AG20443 (cell line): ENCODE results near the gene MMP17.
"Not testable (repeated sequence)": the region's sequence is repeated elsewhere in the genome, so short reads cannot be mapped to it uniquely, and the experiment has no call there.

Source experiments
- DNase-seq: peaks from one replicate; pipeline ENCODE4 v3.0.0; 2012; ENCODE audit warnings: low spot score, mixed read lengths

MMP17 gene

DNA sequence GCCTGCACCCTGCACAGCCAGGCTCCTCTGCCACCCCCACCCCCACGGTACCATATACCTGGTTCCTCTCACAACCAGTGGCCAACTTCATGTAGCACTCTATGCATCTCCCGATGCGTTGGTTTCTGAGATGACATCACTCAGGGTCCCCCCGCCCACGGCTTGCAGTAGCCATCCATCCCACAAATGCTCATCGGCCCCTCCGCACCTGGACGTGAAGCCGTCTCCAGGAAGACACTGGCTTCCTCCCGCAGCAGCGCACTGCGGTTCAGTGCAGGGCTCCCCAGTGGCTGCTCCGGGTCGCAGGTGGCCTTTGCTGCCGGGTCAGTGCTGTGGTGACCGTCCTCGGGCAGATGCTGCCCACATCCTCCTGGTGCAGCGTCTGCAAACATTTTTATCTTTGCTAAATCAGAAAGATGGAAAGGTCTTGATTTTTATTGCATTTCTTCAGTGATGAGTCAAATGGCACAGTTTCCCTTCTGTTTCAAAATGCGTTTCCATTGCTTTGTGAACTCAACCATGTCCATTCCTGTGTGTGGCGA, 27.5 kb upstream of the MMP17 start:
- DNase-seq, result no peak

- no peak for DNase-seq
Observed at GRCh38 chr12:131801254-131801866, 26.8 kb upstream of the MMP17 start.

GRCh38 chr12:131803961-131804521, 24.2 kb upstream of the MMP17 start:
- peak; percentile 79 for DNase-seq

- no peak for DNase-seq
Observed at GRCh38 chr12:131805421-131805820, 22.8 kb upstream of the MMP17 start.

GRCh38 chr12:131806674-131807073, 21.5 kb upstream of the MMP17 start:
- DNase-seq, result no peak

- DNase-seq, result peak; percentile 79
Observed at GRCh38 chr12:131808744-131809371, 19.3 kb upstream of the MMP17 start.

DNA sequence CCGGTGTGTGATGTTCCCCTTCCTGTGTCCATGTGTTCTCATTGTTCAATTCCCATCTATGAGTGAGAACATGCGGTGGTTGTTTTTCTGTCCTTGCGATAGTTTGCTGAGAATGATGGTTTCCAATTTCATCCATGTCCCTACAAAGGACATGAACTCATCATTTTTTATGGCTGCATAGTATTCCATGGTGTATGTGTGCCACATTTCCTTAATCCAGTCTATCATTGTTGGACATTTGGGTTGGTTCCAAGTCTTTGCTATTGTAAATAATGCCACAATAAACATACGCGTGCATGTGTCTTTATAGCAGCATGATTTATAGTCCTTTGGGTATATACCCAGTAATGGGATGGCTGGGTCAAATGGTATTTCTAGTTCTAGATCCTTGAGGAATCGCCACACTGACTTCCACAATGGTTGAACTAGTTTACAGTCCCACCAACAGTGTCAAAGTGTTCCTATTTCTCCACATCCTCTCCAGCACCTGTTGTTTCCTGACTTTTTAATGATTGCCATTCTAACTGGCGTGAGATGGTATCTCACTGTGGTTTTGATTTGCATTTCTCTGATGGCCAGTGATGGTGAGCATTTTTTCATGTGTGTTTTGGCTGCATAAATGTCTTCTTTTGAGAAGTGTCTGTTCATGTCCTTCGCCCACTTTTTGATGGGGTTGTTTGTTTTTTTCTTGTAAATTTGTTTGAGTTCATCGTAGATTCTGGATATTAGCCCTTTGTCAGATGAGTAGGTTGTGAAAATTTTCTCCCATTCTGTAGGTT, 18.5 kb upstream of the MMP17 start:
- not testable (repeated sequence) for DNase-seq

- no peak for DNase-seq
Observed at GRCh38 chr12:131810726-131811125, 17.5 kb upstream of the MMP17 start.

- no peak for DNase-seq
Observed at GRCh38 chr12:131815131-131815530, 13.1 kb upstream of the MMP17 start.

GRCh38 chr12:131816495-131816894, 11.7 kb upstream of the MMP17 start:
- DNase-seq, result peak; percentile 35

DNA sequence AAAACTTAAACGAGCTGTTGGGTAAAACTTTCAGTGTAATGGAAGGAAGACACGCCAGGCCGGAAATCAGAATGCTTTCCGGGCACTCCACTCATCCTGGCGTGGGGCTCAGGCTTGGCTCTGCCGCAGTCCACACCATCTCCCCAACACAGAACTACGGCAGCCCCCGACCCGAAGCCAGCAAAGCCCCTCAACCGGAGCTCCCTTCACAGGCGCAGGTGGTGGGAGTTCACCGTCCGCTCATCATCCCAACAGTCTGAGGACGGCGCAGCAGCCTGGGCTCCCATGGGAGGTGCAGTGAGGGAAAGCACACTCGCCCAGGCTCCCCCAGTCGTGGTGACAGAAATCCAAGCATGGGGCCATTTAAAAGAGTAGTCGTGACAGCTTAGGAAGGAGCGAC, 11.0 kb upstream of the MMP17 start:
- DNase-seq, result no peak

GRCh38 chr12:131818821-131819585, 9.2 kb upstream of the MMP17 start:
- DNase-seq, result peak; percentile 53

DNA sequence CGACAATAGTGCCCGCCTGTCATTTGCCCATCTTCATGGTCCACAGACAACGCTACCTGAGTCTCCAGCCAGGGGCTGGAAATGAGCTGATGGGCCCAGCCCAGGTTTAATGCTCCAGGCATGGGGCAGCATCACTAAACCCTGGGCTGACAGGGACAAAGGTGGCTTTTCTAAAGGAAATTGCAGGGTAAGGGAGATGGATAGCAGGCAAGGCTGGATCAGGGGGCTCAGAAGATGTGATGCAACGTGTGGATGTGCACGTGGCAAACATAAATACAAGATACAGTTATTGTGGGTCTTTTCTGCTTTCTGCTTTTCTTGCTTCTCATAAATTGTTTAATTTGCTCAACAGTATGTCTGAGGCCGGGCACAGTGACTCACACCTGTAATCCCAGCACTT, 3.7 kb upstream of the MMP17 start:
- no peak for DNase-seq

DNA sequence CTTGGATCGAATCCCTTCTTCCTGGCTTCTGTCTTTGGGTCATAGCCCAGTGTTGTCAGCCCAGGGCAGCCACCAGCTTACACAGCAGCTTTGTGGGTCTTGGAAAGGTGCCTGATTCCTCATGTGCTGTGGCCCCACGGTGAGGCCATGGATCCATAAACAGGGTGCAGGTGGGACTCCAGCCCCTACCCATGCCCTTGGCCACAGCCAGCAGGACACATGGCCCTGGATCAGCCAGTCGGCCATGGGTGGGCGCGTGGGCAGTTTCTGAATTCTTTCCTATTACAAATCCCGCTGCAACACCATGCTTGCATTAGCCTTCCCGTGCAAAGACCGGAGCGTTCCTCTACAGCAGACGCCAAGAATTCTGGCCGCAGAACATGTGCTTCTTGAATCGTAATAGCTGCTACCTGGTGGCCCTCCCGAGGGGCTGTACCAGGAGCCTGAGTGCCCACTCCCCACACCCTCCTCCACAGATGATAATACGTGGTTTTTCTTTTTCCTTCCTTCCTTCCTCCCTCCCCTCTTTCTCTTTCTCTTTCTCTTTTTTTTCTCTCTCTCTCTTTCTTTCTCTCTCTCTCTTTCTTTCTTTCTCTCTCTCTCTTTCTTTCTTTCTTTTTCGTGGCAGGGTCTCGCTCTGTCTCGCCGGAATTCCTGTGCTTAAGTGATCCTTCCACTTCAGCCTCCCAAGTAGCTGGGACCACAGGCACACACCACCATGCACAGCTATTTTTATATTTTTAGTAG, 2.9 kb upstream of the MMP17 start:
- DNase-seq, result peak; percentile 81

DNA sequence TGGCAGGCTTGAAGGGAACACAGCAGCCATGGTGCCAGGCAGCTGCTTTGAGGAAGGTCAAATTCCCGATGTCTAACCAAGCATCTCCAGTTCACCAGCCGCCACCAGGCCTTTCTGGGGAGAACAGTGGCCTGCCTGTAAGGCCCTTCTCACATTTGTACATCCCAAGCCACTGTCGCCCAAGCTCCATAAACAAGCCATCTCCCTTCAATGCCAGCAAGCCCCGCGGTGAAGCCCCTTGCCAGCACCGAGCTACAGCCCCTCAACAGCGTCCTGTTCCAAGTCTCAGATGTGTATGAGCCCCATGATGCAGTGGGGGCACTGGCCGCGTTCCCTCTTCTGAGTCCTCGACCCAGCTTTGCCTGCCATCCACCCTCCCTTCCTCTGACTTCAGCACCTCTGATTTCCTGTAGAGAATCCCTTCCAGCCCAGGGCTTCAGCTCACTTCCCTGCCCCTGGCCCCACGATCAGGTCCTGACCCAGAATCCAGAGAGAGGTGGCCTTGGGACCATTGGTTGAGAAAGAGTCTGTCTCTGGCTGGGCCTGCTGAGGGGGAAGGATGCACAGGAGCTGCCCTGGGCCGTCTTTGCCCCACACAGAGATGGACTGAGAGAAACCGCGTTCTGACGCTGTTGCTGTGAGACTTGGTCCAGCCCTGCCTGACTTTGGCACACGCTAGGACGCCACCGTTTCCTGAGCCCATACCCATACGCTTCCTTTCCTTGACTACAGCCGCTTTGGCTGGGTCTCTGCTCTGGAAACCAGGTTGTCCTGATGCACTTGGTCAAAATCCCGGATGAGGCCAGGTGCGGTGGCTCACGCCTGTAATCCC, 1.9 kb upstream of the MMP17 start:
- no peak for DNase-seq

DNA sequence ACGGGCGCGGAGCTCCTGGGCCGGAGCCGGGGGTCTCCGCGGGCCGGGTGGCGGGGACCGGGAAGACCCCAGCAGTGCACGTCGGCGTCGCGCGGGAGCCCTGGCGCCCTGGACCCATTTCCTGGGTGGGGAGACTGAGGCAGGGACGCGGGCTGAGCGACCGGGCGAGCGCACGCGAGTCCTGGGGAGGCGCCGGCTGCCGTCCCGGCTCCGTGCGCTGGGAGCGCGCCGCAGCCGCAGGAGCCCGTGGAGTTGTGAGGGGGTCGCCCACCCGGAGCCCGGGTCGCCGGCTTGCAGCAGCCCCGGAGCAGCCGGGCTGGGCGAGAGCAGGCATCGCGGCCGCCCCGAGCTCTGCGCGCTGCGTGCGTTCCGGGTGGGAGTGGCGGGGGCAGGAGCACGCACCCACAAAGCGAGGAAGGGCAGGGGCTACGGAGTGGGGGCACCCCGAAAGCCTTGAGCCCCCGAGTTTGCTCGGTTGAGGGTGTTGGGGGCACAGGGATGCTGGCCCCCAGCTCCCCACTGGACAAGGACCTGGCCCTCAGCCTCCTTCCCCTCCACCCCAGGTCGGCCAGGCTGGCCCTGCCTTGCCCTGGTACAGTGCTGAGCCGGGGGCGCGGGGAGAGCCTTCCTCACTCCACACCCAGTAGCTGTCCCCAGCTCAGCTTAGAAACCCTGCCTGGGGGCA, 620 bp downstream of the MMP17 start:
- DNase-seq, result peak; percentile 29

DNA sequence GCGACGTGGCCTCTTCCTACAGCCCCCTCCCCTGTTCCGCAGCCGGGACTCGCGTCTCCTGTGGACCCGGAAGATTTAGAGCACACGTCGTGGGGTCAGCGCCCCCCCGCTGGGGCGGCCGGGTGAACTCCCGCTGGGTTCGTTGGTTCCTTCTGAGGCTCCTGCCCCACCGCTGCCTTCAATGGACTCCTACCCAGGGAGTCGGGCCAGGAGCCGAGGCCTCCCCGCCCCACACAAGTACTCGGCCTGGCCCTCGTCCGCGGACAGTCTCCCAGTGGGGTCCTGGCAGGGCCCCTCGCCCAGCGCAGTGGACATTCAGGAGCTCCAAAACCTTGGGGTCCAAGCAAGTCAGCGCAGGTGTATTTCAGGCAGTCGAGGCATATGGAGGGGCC, 1.2 kb downstream of the MMP17 start:
- DNase-seq, result peak; percentile 40

DNA sequence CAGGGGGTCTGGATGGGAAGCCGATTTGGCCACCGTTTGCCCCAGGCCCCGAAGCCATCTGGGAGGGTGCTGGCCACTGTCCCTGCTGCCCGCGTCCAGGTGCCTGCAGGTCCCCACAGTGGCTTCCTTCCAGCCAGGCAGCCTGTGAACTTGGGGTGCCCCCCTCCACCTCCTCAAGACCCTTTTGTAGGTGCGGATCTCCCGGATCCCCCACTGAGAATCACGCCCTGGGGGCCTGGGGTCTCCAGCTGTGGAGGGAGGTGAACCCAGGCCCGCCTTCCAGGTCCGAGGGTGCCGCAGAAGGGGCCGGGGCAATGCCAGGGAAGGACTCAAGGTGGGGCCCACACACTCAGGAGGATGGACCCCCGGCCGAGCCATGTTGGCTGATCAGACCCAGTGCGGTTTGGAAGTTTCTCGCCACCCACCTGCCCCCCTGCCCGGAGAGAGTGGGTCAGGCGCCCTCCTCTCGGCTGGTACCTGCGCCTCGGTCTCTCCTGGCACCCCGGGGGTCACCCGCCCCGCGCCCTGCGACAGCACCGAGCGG, 1.7 kb downstream of the MMP17 start:
- DNase-seq, result no peak

- peak; percentile 93 for DNase-seq
Observed at GRCh38 chr12:131830335-131830913, 2.2 kb downstream of the MMP17 start.
